ENCODE measurements around the gene SLC38A10. TPM values are rescaled to one million over a fixed set of nuclear protein-coding genes. Genes with fewer than 3 reads are reported as not detected.

The SLC38A10 gene
- total RNA-seq (2016; rRNA removed; fragmentation: Illumina TruSeq; extraction: Trizol), result 23.0 and 55.8 TPM in 2 replicates
- 18.5 and 23.3 TPM in 2 replicates for total RNA-seq (2016; cell fraction: cytosol; rRNA removed; fragmentation: Illumina TruSeq; extraction: Trizol; ENCODE audit: low read depth)
- 19.1 and 55.8 TPM in 2 replicates for total RNA-seq (2016; cell fraction: insoluble cytoplasmic fraction; rRNA removed; fragmentation: Illumina TruSeq; extraction: Trizol)
- total RNA-seq (2016; cell fraction: membrane; rRNA removed; fragmentation: Illumina TruSeq; extraction: Trizol), result 18.8 and 20.0 TPM in 2 replicates
- total RNA-seq (2016; cell fraction: nucleus; rRNA removed; fragmentation: Illumina TruSeq; extraction: Trizol), result 52.6 and 64.0 TPM in 2 replicates
- polyA plus RNA-seq (2011; rRNA removed), result 23.4 and 33.6 TPM in 2 replicates
- 20.1 and 34.6 TPM in 2 replicates for polyA plus RNA-seq (2011; cell fraction: cytosol; rRNA removed)
- polyA plus RNA-seq (2011; cell fraction: nucleus; rRNA removed), result 63.4 and 88.4 TPM in 2 replicates
- polyA plus RNA-seq (2012), result 22.8 and 28.0 TPM in 2 replicates
- 5.7 and 7.1 TPM in 2 replicates for polyA plus RNA-seq (2016; cell fraction: cytosol; fragmentation: Illumina TruSeq; extraction: Trizol; ENCODE audit: low read depth)
- polyA plus RNA-seq (2016; cell fraction: insoluble cytoplasmic fraction; fragmentation: Illumina TruSeq; extraction: Trizol; ENCODE audit: low read depth), result 19.7 and 23.4 TPM in 2 replicates
- 10.4 and 11.4 TPM in 2 replicates for polyA plus RNA-seq (2016; cell fraction: membrane; fragmentation: Illumina TruSeq; extraction: Trizol; ENCODE audit: low read depth)
- polyA plus RNA-seq (2016; cell fraction: nucleus; fragmentation: Illumina TruSeq; extraction: Trizol; ENCODE audit: insufficient read depth, low read depth), result 123 and 129 TPM in 2 replicates
- polyA minus RNA-seq (2011; rRNA and poly(A)+ RNA removed; ENCODE audit: low replicate concordance), result 53.9 and 165 TPM in 2 replicates
- polyA minus RNA-seq (2011; cell fraction: cytosol; rRNA and poly(A)+ RNA removed), result 62.7 and 77.3 TPM in 2 replicates
- 25.7 and 27.8 TPM in 2 replicates for polyA minus RNA-seq (2011; cell fraction: nucleus; rRNA and poly(A)+ RNA removed)
- percentile 61 among the genes with signal in this experiment for Bru-seq, nascent RNA
- BruChase-seq, experiment 1, labeled RNA remaining after a 6-hour chase, result percentile 71 among the genes with signal in this experiment
- BruChase-seq, experiment 2, labeled RNA remaining after a 2-hour chase, result percentile 65 among the genes with signal in this experiment
- long read RNA-seq, experiment 1, full-length matches to known transcripts, result 9 of 44 reads
- long read RNA-seq, experiment 1, partial matches to known transcripts, result 14 of 44 reads
- long read RNA-seq, experiment 1, other reads (novel, unspliced or antisense), result 21 of 44 reads
- long read RNA-seq, experiment 2, full-length matches to known transcripts, result 33 of 172 reads
- long read RNA-seq, experiment 2, partial matches to known transcripts, result 82 of 172 reads
- long read RNA-seq, experiment 2, other reads (novel, unspliced or antisense), result 57 of 172 reads

DNA sequence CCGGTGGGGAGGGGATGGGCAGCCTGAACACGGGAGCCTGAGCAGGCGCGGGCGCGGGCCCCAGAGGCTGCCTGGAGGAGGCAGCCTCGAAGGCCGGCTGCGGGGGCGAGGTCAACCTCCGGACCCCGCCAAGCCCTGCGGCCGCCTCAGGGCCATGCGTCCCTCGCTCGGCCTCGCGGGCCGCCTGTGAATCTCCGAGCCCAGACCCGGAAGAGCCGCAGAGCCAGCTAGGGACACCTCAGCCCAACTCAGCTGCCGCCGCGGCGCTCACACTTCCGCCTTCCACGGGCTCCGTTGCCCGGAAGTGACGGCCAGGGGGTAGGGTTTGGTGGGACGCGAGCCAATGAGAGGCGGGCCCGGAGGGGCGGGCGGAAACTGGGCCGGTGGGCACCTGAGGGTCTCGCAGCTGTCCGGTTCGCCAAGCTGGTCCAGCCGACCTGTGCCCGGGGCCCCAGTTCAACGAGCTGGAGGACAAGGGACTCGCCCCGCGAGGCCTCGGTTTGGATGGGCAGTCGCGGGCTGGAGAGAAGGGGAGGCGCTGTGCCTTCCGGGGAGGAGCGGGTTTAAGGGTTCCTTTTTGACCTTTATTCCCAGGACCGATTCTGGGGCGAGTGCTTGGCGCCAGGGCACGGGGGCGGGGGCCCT, at the start of gene SLC38A10:
Gene SLC38A10, minus strand, starts transcription at position 277 of the 645 bp plus-strand sequence. CDS start 386 bp downstream, outside the sequence.
- Histone ChIP-seq H2AFZ (ENCODE audit: low read length) (peak within 1 kb of the TSS; percentile 45), H3K9ac (ENCODE audit: insufficient read depth, low read depth, low read length) (peak within 1 kb of the TSS; percentile 93), H3K9me3 (ENCODE audit: low read length) (no peaks in the 10 kb centered on the region), H3K4me2 (ENCODE audit: low read depth, low read length) (peak within 1 kb of the TSS; percentile 97), H3K79me2 (ENCODE audit: insufficient read depth, low read length) (peaks cover 19% of the 10 kb centered on the region), H3K36me3 (replicated peaks in 1 of 2; ENCODE audit: control insufficient read depth in 1 of 2, insufficient read depth in 2 of 2, low read length in 2 of 2) (peaks cover 1 to 3% of the 10 kb centered on the region in 2 experiments; a peak in 1 of 5 replicates), H3K4me3 (replicated peaks in 1 of 3; ENCODE audit: insufficient read depth in 1 of 3, low read depth in 2 of 3, low read length in 3 of 3) (peak within 1 kb of the TSS; percentile 87 to 96 (median 90)), H3K4me1 (ENCODE audit: insufficient read depth, low read length) (peaks cover 50% of the 10 kb centered on the region), H4K20me1 (ENCODE audit: insufficient read depth, low read length) (peaks cover 4% of the 10 kb centered on the region; the same call in 1 of the 2 replicates), H3K27ac (ENCODE audit: extremely low read length, insufficient read depth, low read length) (peak within 1 kb of the TSS; percentile 86), H3K27me3 (ENCODE audit: control insufficient read depth in 1 of 2, insufficient read depth in 2 of 2, low read length in 2 of 2) (peaks cover 0 to 9% of the 10 kb centered on the region in 2 experiments; a peak in 2 of 5 replicates)
- BruUV-seq (replicated peaks), result no TSS peak
- intact Hi-C loops (cut with micrococcal nuclease; ENCODE audit: unreplicated experiment), result loop anchor here (5.0 kb wide), 1 partner anchor 187 kb away; no protein-coding TSS in a partner anchor
- POLR2A ChIA-PET, result interaction anchor here (0.9 to 2.8 kb wide), 17 partner anchors 11 to 840 kb away, joined by 3 to 23 read pairs (median 4); partner anchors contain the start of genes ACTG1, BAHCC1 and CEP131
- in situ Hi-C loops (cut with HindIII; ENCODE audit: extremely low pct_ligation_motif_present, low pct_unique_long_range_greater_than_20kb), result no loop called here
- ATAC-seq, result peak; percentile 94
- peak; percentile 88 for DNase-seq (ENCODE audit: low spot score)
- peak; percentile 59 for FAIRE-seq
- WGBS (ENCODE audit: low lambda C conversion rate), result 0% methylated on average over 13 of the region's 59 CpGs
- CTCF ChIA-PET (ENCODE audit: low intra/inter-chr PET ratio, low total read pairs), result interaction anchor here (0.8 kb wide), 1 partner anchor 103 kb away, joined by 3 read pairs; no protein-coding TSS in a partner anchor
- TF ChIP-seq ARHGAP35 (CRISPR knock-in tag; IDR thresholded peaks at IDR 0.05; ENCODE audit: borderline replicate concordance) (no peak), KDM6A (CRISPR knock-in tag; IDR thresholded peaks at IDR 0.05; ENCODE audit: low read depth) (no peak), RBM39 (IDR thresholded peaks at IDR 0.05; ENCODE audit: low read depth, low read length, poor library complexity, severe bottlenecking) (peak; percentile 96), THAP11 (CRISPR knock-in tag; IDR thresholded peaks at IDR 0.05) (peak; percentile 90), PAX8 (CRISPR knock-in tag; IDR thresholded peaks at IDR 0.05; ENCODE audit: borderline replicate concordance) (no peak), ATF7 (IDR thresholded peaks at IDR 0.05) (no peak), ATF7 (CRISPR knock-in tag; IDR thresholded peaks at IDR 0.05) (peak; percentile 24; the same call in 1 of the 2 replicates), ZNF572 (CRISPR knock-in tag; IDR thresholded peaks at IDR 0.05) (0 out of 2 replicates have a peak, but pooled peaks have one; percentile 31), SRSF9 (IDR thresholded peaks at IDR 0.05; ENCODE audit: borderline replicate concordance, insufficient read depth, low read depth, low read length, poor library complexity, severe bottlenecking) (no peak), ZFP90 (CRISPR knock-in tag; IDR thresholded peaks at IDR 0.05; ENCODE audit: borderline replicate concordance) (0 out of 2 replicates have a peak, but pooled peaks have one; percentile 20), TARDBP (CRISPR knock-in tag; IDR thresholded peaks at IDR 0.05) (peak; percentile 67), POGZ (CRISPR knock-in tag; IDR thresholded peaks at IDR 0.05) (peak; percentile 75), ZNF121 (CRISPR knock-in tag; IDR thresholded peaks at IDR 0.05) (peak; percentile 76)
- TF ChIP-seq, protein P1, sequence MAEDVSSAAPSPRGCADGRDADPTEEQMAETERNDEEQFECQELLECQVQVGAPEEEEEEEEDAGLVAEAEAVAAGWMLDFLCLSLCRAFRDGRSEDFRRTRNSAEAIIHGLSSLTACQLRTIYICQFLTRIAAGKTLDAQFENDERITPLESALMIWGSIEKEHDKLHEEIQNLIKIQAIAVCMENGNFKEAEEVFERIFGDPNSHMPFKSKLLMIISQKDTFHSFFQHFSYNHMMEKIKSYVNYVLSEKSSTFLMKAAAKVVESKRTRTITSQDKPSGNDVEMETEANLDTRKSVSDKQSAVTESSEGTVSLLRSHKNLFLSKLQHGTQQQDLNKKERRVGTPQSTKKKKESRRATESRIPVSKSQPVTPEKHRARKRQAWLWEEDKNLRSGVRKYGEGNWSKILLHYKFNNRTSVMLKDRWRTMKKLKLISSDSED (CRISPR knock-in tag; IDR thresholded peaks at IDR 0.05), result no peak
- TF ChIP-seq, protein P2, sequence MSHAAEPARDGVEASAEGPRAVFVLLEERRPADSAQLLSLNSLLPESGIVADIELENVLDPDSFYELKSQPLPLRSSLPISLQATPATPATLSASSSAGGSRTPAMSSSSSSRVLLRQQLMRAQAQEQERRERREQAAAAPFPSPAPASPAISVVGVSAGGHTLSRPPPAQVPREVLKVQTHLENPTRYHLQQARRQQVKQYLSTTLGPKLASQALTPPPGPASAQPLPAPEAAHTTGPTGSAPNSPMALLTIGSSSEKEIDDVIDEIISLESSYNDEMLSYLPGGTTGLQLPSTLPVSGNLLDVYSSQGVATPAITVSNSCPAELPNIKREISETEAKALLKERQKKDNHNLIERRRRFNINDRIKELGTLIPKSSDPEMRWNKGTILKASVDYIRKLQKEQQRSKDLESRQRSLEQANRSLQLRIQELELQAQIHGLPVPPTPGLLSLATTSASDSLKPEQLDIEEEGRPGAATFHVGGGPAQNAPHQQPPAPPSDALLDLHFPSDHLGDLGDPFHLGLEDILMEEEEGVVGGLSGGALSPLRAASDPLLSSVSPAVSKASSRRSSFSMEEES (CRISPR knock-in tag; IDR thresholded peaks at IDR 0.05), result 0 out of 2 replicates have a peak, but pooled peaks have one; percentile 32

Measured in HepG2 (cell line).